GF-D8 (cell line): Measurements from ENCODE around the gene ASIP.
"Not testable (repeated sequence)": the region's sequence is repeated elsewhere in the genome, so short reads cannot be mapped to it uniquely, and the experiment has no call there.

Experiments
- DNase-seq: peaks from one replicate; lab custom pipeline; 2025; lab: John Stamatoyannopoulos, UW

Gene ASIP

DNA sequence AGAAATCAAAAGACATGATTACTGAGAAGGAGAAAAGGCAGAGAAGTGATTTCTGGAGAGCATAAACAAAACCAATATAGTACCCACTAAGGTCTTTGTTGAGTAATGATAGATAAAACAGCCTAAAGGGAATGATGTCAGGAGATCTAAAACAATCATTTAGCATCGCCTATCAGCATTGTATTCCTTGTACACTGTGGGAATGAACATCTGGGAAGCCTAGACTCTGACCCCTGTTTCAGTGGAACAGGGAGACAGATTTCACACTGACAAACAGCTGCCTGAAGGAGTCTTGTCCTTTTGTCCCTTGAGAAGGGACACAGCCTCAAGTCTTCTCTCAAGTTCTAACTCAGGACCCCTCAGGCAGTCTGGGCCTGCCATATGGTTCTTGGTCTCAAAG lies 1.7 kb downstream of the ASIP start:
- DNase-seq, result no peak

DNA sequence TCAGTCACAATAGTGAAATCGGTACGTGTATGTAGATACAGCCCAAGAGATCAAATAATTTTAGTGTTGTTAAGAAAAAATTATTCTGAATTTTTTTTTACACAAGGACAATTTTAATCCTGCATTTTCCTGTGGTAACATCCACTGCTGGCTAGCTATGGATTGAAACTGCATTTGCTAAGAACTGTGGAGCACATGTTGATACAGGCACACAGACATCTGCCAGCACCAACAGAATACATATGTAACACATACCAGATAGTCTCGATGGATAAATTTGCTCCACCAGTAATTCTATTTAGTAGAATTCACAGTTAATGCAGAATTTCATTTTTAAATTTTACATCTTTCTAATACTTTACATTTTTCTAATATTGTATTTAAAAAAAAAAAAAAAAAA lies 2.2 kb downstream of the ASIP start:
- no peak for DNase-seq

DNA sequence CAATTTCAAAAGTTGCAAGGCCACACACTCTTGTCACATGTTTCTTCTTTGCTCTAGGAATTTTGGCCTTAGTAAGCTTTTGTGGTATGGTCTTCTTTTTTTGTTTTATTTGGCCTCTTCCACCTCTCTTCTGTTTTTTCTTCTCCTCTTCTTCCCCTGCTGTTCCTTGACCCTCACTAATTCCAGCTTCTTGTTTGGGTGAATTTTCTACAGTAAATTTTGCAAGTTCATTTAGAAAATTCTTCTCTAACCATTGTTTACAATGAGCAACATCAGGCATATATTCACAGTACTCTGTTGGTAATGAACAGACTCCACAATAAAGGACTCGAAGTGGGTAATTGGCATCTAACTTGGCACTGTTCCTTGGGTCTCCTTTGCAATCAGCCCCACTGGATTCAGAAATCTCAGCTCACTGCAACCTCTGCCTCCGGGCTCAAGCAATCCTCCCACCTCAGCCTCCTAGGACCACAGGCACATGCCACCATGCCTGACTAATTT lies 5.0 kb downstream of the ASIP start:
- DNase-seq, result no peak

DNA sequence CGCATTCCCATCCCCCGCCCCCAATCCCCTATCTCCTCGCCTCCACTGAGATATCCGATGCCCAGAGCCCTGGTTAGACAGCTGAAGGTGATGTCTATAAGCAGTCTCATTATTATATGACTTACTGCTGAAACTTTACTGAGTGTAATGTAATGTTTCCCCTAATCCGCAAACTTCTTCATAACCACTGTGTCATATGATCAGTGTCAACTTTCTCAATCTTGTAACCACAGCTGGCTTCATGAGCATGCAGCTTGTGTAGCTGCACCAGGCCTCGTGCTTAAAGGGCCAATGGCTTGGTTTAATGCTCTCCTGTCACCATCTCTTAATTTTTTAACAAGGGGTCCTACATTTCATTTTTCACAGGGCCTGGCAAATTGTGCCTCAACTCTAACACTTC lies 8.1 kb downstream of the ASIP start:
- peak; percentile 77 for DNase-seq

DNA sequence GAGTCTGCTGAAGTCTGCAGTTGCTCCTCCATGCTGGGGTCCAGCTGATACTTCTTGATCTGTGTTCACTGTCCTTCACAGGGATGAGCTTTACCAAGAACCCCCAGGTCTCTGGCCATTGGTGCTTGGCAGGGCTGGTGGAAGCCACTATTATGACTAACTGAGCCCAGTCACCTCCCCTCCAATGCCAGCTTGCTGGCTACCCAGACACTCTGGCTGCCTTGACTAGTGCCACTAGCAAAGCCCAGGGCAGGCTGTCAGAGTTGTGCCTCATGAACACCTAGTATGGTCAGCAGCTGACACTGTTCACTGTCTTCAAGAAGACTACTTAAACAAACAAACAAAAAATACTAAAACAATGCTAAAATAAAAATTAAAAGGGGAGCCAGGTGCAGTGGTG lies 8.8 kb downstream of the ASIP start:
- no peak for DNase-seq

DNA sequence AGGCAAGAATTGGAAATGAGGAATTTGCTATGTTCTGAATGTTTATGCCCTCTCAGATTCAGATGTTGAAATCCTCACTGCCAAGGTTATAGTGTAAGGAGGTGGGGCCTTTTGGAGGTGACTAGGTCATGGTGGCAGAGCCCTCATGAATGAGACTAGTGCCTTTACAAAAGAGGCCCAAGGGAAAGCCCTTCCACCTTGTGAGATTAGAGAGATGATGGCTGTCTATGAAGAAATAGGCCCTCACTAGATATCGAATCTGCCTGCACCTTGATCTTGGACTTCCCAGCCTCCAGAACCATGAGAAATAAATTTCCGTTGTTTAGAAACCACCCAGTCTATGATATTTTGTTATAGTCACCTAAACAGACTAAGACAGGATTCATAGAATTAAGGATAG lies 10.4 kb downstream of the ASIP start:
- DNase-seq, result no peak

DNA sequence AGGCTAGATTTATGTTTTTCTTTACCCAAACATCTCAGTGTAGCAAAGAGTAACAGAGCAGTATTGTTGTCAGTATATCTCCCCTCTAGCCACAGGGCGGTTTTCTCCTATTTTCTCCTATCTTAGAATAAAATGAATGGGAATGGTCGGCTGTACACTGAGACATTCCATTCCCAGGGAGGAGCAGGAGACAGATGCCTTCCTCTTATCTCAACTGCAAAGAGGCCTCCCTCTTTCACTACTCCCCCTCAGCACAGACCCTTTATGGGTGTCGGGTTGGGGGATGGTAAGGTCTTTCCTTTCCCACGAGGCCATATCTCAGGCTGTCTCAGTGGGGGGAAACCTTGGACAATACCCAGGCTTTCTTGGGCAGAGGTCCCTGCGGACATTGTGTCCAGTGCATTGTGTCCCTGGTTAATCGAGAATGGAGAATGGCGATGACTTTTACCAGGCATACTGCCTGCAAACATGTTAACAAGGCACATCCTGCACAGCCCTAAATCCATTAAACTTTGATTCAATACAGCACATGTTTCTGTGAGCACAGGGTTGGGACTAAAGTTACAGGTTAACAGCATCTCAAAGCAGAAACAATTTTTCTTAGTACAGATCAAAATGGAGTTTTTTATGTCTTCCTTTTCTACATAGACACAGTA lies 11.3 kb downstream of the ASIP start:
- DNase-seq, result not testable (repeated sequence)

DNA sequence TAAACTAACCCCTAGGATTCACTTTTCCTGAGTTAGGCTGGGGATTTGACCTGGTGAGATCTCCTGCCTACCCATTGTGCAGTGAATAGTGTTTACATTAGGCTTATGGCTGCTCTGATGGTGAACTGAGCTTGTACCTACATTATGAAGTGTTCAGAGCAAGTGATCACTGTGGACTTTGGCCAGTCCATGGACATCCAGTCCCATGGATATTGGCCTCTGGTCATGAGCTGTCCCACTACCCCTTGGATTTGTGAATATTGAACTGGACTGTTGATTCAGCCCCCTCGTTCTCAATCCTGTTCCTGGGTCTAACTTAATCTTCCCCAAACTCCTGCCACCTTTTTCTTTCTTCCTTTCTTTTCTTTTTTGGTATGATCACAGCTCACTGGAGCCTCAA lies 13.8 kb downstream of the ASIP start:
- DNase-seq, result no peak

DNA sequence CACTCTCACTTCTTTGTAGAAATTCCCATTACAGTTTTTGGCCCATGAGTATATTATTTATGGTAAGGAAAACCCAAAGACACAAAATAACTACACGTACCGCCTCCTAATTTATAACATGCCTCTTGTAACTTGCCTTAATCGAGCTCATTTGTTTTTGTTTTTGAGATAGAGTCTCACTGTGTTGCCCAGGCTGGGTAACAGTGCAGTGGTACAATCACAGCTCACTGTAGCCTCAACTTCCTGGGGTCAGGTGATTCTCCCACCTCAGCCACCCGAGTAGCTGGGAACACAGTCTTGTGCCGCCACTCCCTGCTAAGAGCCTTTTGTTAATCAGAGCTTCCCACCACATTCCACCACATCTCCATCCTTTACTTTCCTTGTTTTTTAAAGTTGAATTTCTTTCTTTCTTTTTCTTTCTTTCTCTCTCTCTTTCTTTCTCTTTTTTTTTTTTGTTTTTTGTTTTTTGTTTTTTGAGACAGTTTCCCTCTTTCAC lies 15.5 kb downstream of the ASIP start:
- no peak for DNase-seq

DNA sequence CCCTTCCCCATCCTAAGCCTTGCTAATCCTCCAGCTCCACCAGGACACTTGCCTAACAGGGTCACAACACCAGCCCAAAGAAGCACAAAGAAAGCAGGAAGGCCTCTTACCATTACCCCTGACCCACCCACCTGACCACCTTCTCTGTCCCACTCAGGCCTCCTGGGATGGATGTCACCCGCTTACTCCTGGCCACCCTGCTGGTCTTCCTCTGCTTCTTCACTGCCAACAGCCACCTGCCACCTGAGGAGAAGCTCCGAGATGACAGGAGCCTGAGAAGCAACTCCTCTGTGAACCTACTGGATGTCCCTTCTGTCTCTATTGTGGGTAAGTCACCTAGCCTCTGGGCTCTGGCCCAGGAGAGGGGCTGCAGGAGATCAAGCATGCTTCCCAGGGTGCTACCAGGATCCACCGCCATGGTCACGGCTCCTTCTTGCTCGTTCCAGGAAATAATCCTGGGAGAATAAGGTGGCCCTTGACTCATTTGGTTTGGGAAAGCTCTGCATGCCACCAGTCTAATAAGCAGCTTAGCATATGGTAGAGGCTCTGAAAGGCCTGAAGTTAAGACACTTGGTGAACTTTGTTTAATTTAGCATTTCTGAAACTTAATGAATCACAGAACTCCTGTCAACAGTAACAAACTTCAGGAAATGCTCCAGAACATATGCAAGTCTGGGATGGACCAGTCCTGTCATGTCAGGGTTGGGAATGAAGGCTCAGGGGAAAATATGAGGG lies 19.2 kb downstream of the ASIP start:
- DNase-seq, result no peak

DNA sequence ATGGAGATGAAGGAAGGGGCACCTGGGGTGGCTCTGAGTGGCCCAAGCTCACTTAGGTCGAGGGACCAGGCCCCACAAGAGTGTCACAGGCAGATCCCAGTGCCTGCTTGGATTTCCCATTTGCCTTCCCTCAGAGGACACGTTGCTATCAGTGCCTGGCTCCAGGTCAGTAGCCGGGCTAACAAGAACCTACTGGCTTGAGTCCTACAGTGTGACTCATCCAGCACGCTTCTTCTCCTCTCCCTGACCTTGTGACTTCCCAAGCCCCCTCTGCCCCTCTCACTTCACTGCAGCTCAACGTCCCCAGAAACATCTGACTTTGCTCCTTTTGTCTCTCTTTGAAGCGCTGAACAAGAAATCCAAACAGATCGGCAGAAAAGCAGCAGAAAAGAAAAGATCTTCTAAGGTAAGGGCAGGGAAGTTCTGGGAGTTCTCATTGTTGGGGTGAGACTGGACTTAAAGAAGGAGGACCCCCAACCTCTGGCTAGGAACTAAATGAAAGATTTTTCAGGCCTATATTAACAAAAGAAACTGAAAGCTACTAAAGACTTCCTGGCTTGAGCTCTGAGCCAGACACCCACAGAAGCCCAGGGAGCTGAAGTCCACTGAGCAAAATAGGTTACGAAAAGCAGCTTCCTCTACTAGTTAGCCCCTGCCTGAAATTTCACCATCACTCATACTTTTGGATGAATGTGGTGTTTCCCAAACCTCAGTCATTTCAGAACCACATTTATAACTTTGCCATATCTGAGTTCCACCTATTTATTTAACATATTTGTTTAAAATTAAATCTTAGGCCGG lies 21.5 kb downstream of the ASIP start:
- no peak for DNase-seq

DNA sequence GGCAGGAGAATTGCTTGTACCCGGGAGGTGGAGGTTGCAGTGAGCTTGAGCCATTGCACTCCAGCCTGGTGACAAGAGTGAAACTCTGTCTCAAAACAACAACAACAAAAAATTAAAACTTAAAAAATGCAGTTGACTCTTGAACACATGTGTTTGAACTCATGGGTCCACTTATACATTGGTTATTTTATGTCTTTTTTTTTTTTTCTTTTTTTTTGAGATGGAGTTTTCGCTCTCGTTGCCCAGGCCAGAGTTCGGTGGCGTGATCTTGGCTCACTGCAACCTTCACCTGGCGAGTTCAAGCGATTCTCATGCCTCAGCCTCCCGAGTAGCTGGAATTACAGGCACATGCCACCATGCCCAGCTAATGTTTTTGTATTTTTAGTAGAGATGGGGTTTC lies 22.2 kb downstream of the ASIP start:
- DNase-seq, result not testable (repeated sequence)

DNA sequence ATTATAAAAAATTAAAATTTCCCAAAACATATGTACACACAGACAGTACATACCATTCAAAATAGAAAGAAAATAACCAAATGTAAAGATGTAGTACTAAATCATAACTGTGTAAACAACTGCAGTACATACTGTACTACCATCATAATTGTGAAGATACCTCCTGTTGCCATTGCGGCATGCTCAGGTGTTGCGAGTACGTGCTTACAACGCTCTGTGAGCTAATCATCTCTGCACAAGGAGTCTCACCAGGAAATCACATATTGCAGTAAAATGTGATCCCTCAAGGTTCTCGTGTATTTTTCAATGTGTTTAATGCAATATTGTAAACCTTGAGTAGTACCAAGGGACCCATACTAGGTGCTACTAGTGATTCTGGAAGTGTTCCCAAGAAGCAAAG lies 22.9 kb downstream of the ASIP start:
- DNase-seq, result no peak

DNA sequence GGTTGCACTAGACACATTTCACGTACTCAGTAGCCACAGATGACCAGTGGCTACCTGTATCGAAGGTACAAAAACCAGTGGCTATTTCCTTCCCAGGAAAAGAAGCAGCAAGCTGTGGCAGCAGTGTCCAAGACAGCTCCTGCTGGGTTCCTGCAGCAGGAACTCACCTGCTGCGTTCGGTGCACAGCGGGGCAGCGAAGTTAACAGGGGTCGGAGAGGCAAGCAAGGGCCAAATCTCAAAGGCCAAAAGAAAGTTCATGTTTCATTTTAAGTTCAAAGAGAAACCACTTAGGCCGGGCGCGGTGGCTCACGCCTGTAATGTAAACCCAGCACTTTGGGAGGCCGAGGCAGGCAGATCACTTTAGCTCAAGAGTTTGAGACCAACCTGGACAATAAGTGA lies 26.9 kb downstream of the ASIP start:
- DNase-seq, result no peak

DNA sequence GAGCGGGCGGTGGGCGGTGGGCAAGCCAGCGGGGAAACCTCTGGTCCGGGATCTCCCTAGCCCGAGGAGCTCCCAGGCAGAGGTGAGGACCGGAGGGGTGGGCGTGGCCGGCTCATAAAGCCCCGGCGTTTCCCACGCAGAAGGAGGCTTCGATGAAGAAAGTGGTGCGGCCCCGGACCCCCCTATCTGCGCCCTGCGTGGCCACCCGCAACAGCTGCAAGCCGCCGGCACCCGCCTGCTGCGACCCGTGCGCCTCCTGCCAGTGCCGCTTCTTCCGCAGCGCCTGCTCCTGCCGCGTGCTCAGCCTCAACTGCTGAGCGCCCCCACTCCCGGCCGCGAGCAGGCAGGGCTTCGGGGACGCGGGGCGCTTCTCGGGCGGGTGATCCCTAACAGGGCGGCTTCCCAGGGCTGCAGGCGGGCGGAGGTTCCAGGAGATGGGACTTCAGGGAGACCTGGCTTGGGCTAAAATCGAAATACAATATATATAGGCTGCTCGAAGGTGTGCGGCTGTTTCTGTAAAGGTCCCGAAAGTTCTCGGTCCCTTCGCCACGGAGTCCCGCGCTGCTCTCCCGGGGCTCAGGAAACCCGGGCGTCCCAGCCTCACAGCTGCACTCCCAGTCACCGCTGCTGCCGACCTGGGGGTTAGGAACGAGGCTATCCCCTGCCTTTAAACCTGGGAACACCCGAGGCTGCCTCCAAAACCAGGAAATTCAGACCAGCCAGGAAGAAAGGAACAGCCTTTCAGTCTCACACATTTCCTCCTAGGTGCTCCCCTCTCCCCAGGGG lies 27.8 kb downstream of the ASIP start:
- DNase-seq, result no peak

DNA sequence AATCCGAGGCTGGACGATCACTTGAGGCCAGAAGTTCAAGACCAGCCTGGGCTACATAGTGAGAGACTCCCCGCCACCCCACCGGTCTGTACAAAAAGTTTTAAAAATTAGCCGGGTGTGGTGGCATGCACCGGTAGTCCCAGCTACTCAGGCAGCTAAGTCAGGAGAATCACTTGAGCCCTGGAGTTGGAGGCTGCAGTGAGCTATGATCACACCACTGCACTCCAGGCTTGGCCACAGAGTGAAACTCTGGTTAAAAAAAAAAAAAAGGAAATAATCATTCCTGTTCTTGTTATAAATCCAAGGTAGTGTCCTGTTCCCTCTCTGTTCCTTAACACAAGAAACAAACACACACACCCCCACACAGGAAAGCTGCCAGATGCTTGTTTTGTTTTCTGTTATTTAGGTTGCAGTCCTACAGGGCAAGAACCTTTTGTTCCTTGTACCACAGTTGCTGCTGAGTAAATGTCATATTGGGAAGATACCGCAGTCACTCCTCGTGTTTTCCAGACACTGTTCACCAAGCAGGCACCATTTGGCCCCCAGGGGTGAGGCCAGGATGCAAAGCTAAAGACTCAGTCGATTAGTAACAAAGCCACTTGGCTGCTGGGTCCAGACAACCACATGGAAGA lies 28.9 kb downstream of the ASIP start:
- no peak for DNase-seq

DNA sequence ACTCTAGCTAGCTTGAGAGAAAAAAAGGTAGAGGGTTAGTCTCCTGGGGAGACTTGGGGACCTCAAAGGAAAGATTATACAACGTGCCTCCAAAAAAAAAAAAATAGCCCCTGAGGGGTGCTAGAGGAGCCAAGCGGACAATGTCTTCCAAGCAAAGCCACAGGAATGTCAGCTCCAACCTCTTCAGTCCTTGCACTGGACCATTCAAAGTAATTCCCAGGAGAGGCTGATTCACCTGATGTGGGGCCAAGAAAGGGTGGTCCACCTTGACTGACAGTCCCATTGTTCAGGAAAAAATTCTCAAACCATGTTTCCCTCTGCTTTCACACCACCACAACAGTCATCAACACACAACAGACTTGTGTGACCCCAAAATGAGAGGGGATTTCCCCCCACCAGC lies 30.7 kb downstream of the ASIP start:
- DNase-seq, result no peak

DNA sequence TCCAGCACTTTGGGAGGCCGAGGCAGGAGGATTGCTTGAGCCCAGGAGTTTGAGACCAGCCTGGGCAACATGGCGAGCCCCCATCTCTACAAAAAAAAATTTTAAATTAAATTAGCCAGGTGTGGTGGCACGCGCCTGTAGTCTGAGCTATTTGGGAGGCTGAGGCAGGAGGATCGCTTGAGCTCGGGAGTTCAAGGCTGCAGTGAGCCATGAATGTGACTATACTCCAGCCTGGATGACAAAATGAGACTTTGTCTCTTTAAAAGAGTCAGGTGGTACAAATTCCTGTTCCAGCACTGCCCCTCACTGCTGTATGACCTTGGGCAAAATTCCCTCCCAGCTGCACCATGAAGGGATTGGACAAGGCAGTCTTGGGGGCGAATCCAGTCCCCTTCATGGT lies 33.5 kb downstream of the ASIP start:
- no peak for DNase-seq

DNA sequence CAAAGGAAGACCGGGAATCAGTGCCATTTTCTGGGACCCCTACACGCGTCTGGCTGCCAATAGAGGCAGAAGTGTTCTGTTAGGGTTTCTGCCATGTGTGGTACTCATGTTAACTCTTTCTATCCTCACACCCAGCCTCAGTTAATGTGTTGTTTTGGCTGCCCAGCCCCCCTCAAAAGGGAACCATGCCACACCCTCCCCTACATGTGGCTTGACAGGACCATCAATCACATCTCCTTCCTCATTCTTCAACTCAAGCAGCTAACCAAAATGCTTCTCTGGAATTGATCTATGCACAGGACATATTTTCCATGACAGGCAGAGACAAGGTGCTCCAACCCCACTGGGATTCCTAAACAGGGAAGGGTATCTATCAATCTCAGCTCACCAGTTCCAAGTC lies 40.0 kb downstream of the ASIP start:
- DNase-seq, result no peak

DNA sequence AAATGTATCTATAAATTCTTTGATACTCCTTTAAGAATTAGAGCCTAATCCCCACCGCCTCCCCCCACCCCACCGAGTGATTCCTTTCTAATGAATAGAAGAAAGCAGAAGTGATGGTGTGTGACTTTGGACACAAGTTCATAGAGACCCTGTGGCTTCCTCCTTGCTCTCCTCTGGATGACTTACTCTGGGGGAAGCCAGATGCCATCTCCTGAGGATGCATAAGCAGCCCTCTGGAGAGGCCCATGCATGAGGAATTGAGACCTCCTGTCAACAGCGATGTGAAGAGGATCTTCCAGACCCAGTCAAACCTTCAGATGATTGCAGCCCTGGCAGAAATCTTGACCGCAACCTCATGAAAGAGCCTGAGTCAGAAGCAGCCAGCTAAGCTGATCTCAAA lies 40.8 kb downstream of the ASIP start:
- no peak for DNase-seq

DNA sequence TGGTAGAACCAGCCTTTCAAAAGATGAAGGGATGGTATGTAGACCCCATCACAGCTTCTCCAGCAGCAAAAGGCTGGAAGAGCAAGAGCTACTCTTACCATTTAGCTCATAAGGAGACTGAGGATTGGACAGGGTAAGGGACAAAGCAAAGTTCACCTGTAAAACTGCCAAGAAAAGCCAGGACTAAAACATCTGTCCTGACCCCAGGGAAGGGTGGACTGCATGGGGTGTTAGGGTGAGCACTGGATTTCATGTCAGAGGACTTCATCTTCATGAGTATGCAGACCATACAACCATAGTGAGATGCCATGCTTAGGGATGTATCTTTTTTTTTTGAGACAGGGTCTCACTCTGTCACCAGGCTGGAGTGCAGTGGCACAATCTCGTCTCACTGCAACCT lies 42.6 kb downstream of the ASIP start:
- DNase-seq, result no peak

DNA sequence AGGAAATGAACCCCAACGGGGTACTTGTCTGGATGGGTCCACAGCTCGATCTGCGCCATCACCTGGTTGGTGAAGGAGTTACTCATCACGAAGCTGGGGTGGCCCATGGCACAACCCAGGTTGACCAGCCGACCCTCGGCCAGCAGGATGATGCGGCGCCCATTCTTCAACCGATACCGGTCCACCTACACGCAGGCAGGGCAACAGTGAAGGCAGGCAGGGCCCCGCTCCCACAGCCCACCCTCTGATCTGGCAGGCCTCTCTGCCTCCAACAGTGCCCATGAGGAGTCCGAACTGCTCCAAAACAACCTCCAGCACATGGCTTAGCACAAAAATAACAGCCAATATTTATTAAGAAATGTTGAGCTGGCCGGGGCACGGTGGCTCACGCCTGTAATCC lies 44.2 kb downstream of the ASIP start:
- DNase-seq, result no peak
